GM23338 (cell line): ENCODE measurements around the gene TXNDC2. TPM values are rescaled to one million over a fixed set of nuclear protein-coding genes. Genes with fewer than 3 reads are reported as not detected.
A peak's percentile ranks its signal among the peaks of the same experiment; 100 is the strongest.

Experiments
- ATAC-seq: fragments of 200-7000 bp; cut with Tn5 transposase; 3 replicates; pipeline ENCODE4 v1.9.1; 2020
- DNase-seq: peaks from one replicate; pipeline ENCODE4 v3.0.0-alpha.2; 2015; ENCODE audit warnings: low spot score
- H2AFZ ChIP-seq: fragments of 200-600 bp; sonication (generic); 2 replicates; pipeline ENCODE4 v1.8.0; 2016; ENCODE audit warnings: antibody characterized with exemption, mild to moderate bottlenecking, moderate library complexity
- H3F3A ChIP-seq: fragments of 200-600 bp; sonication (generic); replicated peaks from 2 replicates; pipeline ENCODE4 v1.8.0; 2017; ENCODE audit warnings: antibody characterized with exemption, mixed run types, low read depth
- H3K27ac ChIP-seq: fragments of 200-600 bp; sonication (generic); 2 replicates; pipeline ENCODE4 v1.6.1; 2016; ENCODE audit warnings: low read depth
- H3K27me3 ChIP-seq: fragments of 200-600 bp; sonication (generic); 2 replicates; pipeline ENCODE4 v1.8.0; 2016; ENCODE audit warnings: mild to moderate bottlenecking, mixed run types, moderate library complexity; ENCODE audit not compliant: insufficient read depth
- H3K36me3 ChIP-seq: fragments of 200-600 bp; sonication (generic); 2 replicates; pipeline ENCODE4 v1.8.0; 2016; ENCODE audit warnings: mild to moderate bottlenecking; ENCODE audit not compliant: insufficient read depth
- H3K4me1 ChIP-seq: fragments of 200-600 bp; sonication (generic); 2 replicates; pipeline ENCODE4 v1.8.0; 2016; ENCODE audit warnings: mild to moderate bottlenecking, moderate library complexity; ENCODE audit not compliant: insufficient read depth
- H3K4me2 ChIP-seq: fragments of 200-600 bp; sonication (generic); 2 replicates; pipeline ENCODE4 v1.7.1; 2017; ENCODE audit warnings: mixed run types
- H3K4me3 ChIP-seq: fragments of 200-600 bp; sonication (generic); 2 replicates; pipeline ENCODE4 v1.6.1; 2016; ENCODE audit warnings: mixed run types
- H3K79me2 ChIP-seq: fragments of 200-600 bp; sonication (generic); replicated peaks from 2 replicates; pipeline ENCODE4 v1.8.0; 2017; ENCODE audit warnings: mild to moderate bottlenecking; ENCODE audit not compliant: insufficient read depth
- H3K9me2 ChIP-seq: fragments of 200-600 bp; sonication (generic); 2 replicates; pipeline ENCODE4 v1.8.0; 2017; ENCODE audit not compliant: insufficient read depth
- H4K20me1 ChIP-seq: fragments of 200-600 bp; sonication (generic); replicated peaks from 2 replicates; pipeline ENCODE4 v1.8.0; 2017; ENCODE audit warnings: mild to moderate bottlenecking; ENCODE audit not compliant: insufficient read depth
- H3K27ac Mint-ChIP-seq: 2 replicates; pipeline ENCODE4 v1.8.0; 2020; ENCODE audit warnings: inconsistent platforms, mild to moderate bottlenecking, moderate library complexity, mixed read lengths
- H3K27me3 Mint-ChIP-seq: 3 replicates; pipeline ENCODE4 v1.8.0; 2022; ENCODE audit warnings: low read depth, mild to moderate bottlenecking, moderate library complexity, mixed read lengths, inconsistent platforms; ENCODE audit not compliant: insufficient read depth, poor library complexity
- H3K36me3 Mint-ChIP-seq: 3 replicates; pipeline ENCODE4 v1.8.0; 2021; ENCODE audit warnings: low read depth, mild to moderate bottlenecking, inconsistent platforms, moderate library complexity, mixed read lengths
- H3K4me1 Mint-ChIP-seq: 3 replicates; pipeline ENCODE4 v1.8.0; 2020; ENCODE audit warnings: mild to moderate bottlenecking, inconsistent platforms, mixed read lengths
- H3K4me3 Mint-ChIP-seq: 3 replicates; pipeline ENCODE4 v1.8.0; 2021; ENCODE audit warnings: moderate library complexity, mild to moderate bottlenecking, inconsistent platforms, mixed read lengths
- H3K9me3 Mint-ChIP-seq: 3 replicates; pipeline ENCODE4 v1.8.0; 2020; ENCODE audit warnings: moderate library complexity, mild to moderate bottlenecking, inconsistent platforms, mixed read lengths
- ETS1 ChIP-seq: IDR thresholded peaks from 2 replicates; pipeline ENCODE4 v1.6.1; 2016; ENCODE audit warnings: antibody characterized with exemption
- EZH2phosphoT487 ChIP-seq: fragments of 200-600 bp; sonication (generic); IDR thresholded peaks from one replicate; pipeline ENCODE4 v1.8.1; 2018; ENCODE audit warnings: antibody characterized with exemption; ENCODE audit not compliant: unreplicated experiment
- JUNB ChIP-seq: IDR thresholded peaks from one replicate; pipeline ENCODE4 v1.6.1; 2016; ENCODE audit warnings: antibody characterized with exemption; ENCODE audit not compliant: unreplicated experiment
- NANOG ChIP-seq: IDR thresholded peaks from 2 replicates; pipeline ENCODE4 v1.6.1; 2016; ENCODE audit warnings: antibody characterized with exemption, borderline replicate concordance
- POLR2AphosphoS5 ChIP-seq: IDR thresholded peaks from 2 replicates; pipeline ENCODE4 v1.6.1; 2016; ENCODE audit warnings: antibody characterized with exemption, low read depth
- REST ChIP-seq: IDR thresholded peaks from one replicate; pipeline ENCODE4 v1.6.1; 2018; ENCODE audit warnings: antibody characterized with exemption; ENCODE audit not compliant: unreplicated experiment
- ZNF462 ChIP-seq: fragments of 250-450 bp; sonication (Bioruptor Pico); IDR thresholded peaks from 2 replicates; pipeline ENCODE4 v1.5.0; 2020; ENCODE audit warnings: mild to moderate bottlenecking, moderate library complexity
- polyA plus RNA-seq: library from polyadenylated mRNA; unstranded; fragments of >200 nt; fragmentation: Nextera tagmentation; extraction: Ambion mirVana; gene quantifications from 2 replicates; pipeline ENCODE4 v1.2.1, GENCODE V29; 2016
- total RNA-seq: library from RNA; depleted of rRNA; stranded (reverse); fragments of >200 nt; shearing (Covaris generic); gene quantifications from 2 replicates; pipeline ENCODE4 v1.2.3, GENCODE V29; 2014

TXNDC2 gene
- total and polyA plus RNA-seq, 2 experiments from 2014 or later = 0.16 TPM; not detected in 1

- Mint-ChIP-seq H3K27ac (no peak overlapping the region), H3K27me3 (peaks cover 1% of the 10 kb centered on the region), H3K36me3 (no peaks in the 10 kb centered on the region), H3K4me1 (peaks cover 13% of the 10 kb centered on the region), H3K4me3 (no peak overlapping the region), H3K9me3 (no peaks in the 10 kb centered on the region)
- H2AFZ ChIP-seq = peak overlapping the region; percentile 19
- H4K20me1 ChIP-seq = no peaks in the 10 kb centered on the region
- ATAC-seq (no peak), DNase-seq (no peak)
- H3K79me2 ChIP-seq = no peaks in the 10 kb centered on the region
- H3K27ac ChIP-seq = no peak overlapping the region
- H3F3A ChIP-seq = no peaks in the 10 kb centered on the region
- no peak overlapping the region for H3K4me3 ChIP-seq
- no peaks in the 10 kb centered on the region for H3K27me3 ChIP-seq
- no peak for TF ChIP-seq NANOG
- no peak for TF ChIP-seq POLR2AphosphoS5
- no peak for TF ChIP-seq EZH2phosphoT487
- TF ChIP-seq REST = no peak
- TF ChIP-seq JUNB = no peak
- no peak for TF ChIP-seq ETS1
- TF ChIP-seq ZNF462 (CRISPR knock-in tag) = no peak
- H3K36me3 ChIP-seq = no peaks in the 10 kb centered on the region
- H3K4me2 ChIP-seq = no peak overlapping the region
- H3K9me2 ChIP-seq = no peaks in the 10 kb centered on the region
- peaks cover 14% of the 10 kb centered on the region for H3K4me1 ChIP-seq
These were observed 17.1 kb downstream of the TXNDC2 start for GRCh38 chr18:9902832-9903231.
